Calu3 (cell line): Measurements from ENCODE around the gene RABEPK. TPM values are rescaled to one million over a fixed set of nuclear protein-coding genes. Genes with fewer than 3 reads are reported as not detected.
"Not testable (repeated sequence)": the region's sequence is repeated elsewhere in the genome, so short reads cannot be mapped to it uniquely, and the experiment has no call there.

Experiments
- BruUV-seq: library from RNA; stranded (reverse); fragments of 400-500 nt; replicated peaks from 2 replicates; lab custom pipeline; 2021; lab: Mats Ljungman, UMichigan
- CTCF ChIA-PET: fragments of 300-600 bp; sonication (Branson Sonifier 250); formaldehyde crosslinking; loops from one replicate; lab custom pipeline; 2022; ENCODE audit warnings: antibody characterized with exemption; lab: Charles Lee
- DNase-seq: peaks from one replicate; pipeline ENCODE4 v3.0.0; 2022
- H3K27ac Mint-ChIP-seq: one replicate; pipeline ENCODE4 v1.8.0; 2022; ENCODE audit warnings: mixed read lengths; ENCODE audit not compliant: unreplicated experiment
- H3K27me3 Mint-ChIP-seq: one replicate; pipeline ENCODE4 v1.8.0; 2022; ENCODE audit warnings: mixed read lengths; ENCODE audit not compliant: unreplicated experiment
- H3K36me3 Mint-ChIP-seq: one replicate; pipeline ENCODE4 v1.8.0; 2022; ENCODE audit warnings: mild to moderate bottlenecking, moderate library complexity, mixed read lengths; ENCODE audit not compliant: insufficient read depth, unreplicated experiment
- H3K4me1 Mint-ChIP-seq: one replicate; pipeline ENCODE4 v1.8.0; 2022; ENCODE audit warnings: mild to moderate bottlenecking, low read depth, mixed read lengths; ENCODE audit not compliant: unreplicated experiment
- H3K4me3 Mint-ChIP-seq: one replicate; pipeline ENCODE4 v1.8.0; 2022; ENCODE audit warnings: mild to moderate bottlenecking, low read depth, moderate library complexity, mixed read lengths; ENCODE audit not compliant: unreplicated experiment
- H3K9me3 Mint-ChIP-seq: one replicate; pipeline ENCODE4 v1.8.0; 2022; ENCODE audit warnings: low read depth, mixed read lengths; ENCODE audit not compliant: unreplicated experiment
- intact Hi-C: fragments of 100-400 bp; cut with micrococcal nuclease; formaldehyde crosslinking; loops from one replicate; pipeline ENCODE4 v1.10.0; 2022; ENCODE audit not compliant: unreplicated experiment
- total RNA-seq: library from RNA; stranded (reverse); gene quantifications from 2 replicates; pipeline ENCODE4 v1.2.3, GENCODE V29; 2022
- TF ChIP-seq, protein P1 (sequence below): fragments of 200-600 bp; IDR thresholded peaks from one replicate; pipeline ENCODE4 v1.8.0; 2022; ENCODE audit warnings: antibody characterized with exemption; ENCODE audit not compliant: unreplicated experiment

RABEPK gene
- total RNA-seq, 1 experiment from 2014 or later = 12.7 TPM

DNA sequence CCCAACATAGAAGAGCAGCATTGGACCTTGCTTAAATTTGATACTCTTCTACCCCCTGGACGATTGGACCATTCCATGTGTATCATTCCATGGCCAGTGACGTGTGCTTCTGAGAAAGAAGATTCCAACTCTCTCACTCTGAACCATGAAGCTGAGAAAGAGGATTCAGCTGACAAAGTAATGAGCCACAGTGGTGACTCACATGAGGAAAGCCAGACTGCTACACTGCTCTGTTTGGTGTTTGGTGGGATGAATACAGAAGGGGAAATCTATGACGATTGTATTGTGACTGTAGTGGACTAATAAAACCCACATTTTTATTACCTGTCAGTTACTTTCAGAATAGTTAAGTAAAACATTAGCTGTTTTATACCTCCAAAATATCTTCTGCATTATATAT is 33.3 kb downstream of the RABEPK start:
- H3K9me3 Mint-ChIP-seq = no peaks in the 10 kb centered on the region
- TF ChIP-seq, protein P1, sequence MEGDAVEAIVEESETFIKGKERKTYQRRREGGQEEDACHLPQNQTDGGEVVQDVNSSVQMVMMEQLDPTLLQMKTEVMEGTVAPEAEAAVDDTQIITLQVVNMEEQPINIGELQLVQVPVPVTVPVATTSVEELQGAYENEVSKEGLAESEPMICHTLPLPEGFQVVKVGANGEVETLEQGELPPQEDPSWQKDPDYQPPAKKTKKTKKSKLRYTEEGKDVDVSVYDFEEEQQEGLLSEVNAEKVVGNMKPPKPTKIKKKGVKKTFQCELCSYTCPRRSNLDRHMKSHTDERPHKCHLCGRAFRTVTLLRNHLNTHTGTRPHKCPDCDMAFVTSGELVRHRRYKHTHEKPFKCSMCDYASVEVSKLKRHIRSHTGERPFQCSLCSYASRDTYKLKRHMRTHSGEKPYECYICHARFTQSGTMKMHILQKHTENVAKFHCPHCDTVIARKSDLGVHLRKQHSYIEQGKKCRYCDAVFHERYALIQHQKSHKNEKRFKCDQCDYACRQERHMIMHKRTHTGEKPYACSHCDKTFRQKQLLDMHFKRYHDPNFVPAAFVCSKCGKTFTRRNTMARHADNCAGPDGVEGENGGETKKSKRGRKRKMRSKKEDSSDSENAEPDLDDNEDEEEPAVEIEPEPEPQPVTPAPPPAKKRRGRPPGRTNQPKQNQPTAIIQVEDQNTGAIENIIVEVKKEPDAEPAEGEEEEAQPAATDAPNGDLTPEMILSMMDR = no peak
- intact Hi-C loops = no loop called here
- no peak overlapping the region for H3K27ac Mint-ChIP-seq
- DNase-seq = no peak
- H3K4me3 Mint-ChIP-seq = no peak overlapping the region
- peaks cover 11% of the 10 kb centered on the region for H3K4me1 Mint-ChIP-seq
- CTCF ChIA-PET = no interaction called here
- peaks cover 62% of the 10 kb centered on the region for H3K36me3 Mint-ChIP-seq
- no peaks in the 10 kb centered on the region for H3K27me3 Mint-ChIP-seq
- BruUV-seq = no TSS peak

DNA sequence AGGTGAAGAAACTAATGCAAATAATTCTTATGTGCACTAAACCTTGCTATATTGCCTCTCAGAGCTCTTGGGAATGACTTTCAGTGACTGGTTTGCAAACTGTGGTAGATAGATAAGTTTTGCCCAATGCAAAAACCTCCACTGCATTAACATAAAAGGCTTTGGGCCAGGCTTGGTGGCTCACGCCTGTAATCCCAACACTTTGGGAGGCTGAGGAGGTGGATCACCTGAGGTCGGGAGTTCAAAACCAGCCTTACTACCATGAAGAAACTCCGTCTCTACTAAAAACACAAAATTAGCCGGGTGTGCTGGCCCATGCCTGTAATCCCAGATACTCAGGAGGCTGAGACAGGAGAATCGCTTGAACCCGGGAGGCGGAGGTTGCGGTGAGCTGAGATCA is 33.8 kb downstream of the RABEPK start:
- DNase-seq, intact Hi-C loops, H3K27me3 Mint-ChIP-seq, H3K9me3 Mint-ChIP-seq, BruUV-seq, H3K4me3 Mint-ChIP-seq, CTCF ChIA-PET, H3K27ac Mint-ChIP-seq: not testable (repeated sequence)
- H3K36me3 Mint-ChIP-seq = peaks cover 66% of the 10 kb centered on the region
- H3K4me1 Mint-ChIP-seq = peaks cover 11% of the 10 kb centered on the region

DNA sequence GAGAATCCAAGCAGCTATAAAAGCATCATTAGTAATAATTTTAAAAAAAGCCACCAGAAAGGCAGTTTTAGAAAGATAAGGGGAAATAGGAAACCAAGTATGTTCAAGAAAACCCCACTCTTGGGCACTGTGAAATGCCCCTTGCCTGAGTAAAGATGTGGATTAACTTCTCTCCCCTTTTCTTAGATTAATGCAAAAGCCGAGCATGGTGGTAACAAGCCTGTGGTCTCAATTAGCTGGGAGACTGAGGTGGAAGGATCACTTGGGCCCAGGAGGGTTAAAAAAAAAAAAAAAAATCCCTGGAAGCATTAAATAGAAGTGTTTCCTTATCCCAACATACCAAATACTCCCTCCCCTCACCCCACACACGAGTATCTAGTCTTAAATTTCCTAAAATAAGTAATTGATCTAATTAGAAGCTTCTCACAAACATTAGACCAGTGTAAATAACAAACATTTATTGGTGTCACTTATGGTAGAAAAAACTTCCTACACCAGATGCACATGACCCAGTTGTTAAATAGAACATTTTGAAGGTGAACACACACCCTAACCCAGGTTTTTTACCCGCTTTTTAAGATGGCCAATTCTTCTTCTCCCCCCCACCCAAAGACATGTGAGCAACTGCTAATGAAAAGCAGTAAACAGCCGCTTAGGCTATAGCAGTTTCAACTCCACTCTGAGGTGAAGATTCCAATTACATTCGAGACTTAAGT is 35.6 kb downstream of the RABEPK start:
- TF ChIP-seq, protein P1 = no peak
- CTCF ChIA-PET = no interaction called here
- Mint-ChIP-seq H3K27me3 (peaks cover 2% of the 10 kb centered on the region), H3K4me1 (peaks cover 12% of the 10 kb centered on the region), H3K4me3 (peak overlapping the region; percentile 85), H3K36me3 (peaks cover 85% of the 10 kb centered on the region), H3K9me3 (no peaks in the 10 kb centered on the region), H3K27ac (peak overlapping the region; percentile 87)
- no peak for DNase-seq
- BruUV-seq = no TSS peak
- intact Hi-C loops = no loop called here

DNA sequence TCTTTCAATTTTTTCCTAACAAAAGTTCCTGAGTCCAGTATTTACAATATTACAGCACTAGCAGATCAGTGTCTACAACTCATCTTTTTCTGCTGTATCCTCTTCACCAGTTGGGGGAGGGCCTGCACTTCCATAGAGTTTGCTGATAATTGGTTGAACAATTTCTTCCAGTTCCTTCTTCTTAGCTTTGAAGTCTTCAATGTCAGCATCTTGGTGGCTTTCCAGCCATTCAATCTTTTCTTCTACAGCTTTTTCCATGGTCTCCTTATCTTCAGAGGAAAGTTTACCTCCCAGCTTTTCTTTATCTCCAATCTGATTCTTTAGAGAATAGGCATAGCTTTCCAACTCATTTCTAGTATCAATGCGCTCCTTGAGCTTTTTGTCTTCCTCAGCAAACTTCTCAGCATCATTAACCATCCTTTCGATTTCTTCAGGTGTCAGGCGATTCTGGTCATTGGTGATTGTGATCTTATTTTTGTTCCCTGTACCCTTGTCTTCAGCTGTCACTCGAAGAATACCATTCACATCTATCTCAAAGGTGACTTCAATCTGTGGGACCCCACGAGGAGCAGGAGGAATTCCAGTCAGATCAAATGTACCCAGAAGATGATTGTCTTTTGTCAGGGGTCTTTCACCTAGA is 36.3 kb downstream of the RABEPK start:
- H3K9me3 Mint-ChIP-seq, intact Hi-C loops, DNase-seq, H3K27me3 Mint-ChIP-seq, CTCF ChIA-PET: not testable (repeated sequence)
- peaks cover 18% of the 10 kb centered on the region for H3K4me1 Mint-ChIP-seq
- TSS peak; percentile 6 for BruUV-seq
- H3K4me3 Mint-ChIP-seq = peak overlapping the region; percentile 85
- H3K36me3 Mint-ChIP-seq = peaks cover 92% of the 10 kb centered on the region
- H3K27ac Mint-ChIP-seq = peak overlapping the region; percentile 87

DNA sequence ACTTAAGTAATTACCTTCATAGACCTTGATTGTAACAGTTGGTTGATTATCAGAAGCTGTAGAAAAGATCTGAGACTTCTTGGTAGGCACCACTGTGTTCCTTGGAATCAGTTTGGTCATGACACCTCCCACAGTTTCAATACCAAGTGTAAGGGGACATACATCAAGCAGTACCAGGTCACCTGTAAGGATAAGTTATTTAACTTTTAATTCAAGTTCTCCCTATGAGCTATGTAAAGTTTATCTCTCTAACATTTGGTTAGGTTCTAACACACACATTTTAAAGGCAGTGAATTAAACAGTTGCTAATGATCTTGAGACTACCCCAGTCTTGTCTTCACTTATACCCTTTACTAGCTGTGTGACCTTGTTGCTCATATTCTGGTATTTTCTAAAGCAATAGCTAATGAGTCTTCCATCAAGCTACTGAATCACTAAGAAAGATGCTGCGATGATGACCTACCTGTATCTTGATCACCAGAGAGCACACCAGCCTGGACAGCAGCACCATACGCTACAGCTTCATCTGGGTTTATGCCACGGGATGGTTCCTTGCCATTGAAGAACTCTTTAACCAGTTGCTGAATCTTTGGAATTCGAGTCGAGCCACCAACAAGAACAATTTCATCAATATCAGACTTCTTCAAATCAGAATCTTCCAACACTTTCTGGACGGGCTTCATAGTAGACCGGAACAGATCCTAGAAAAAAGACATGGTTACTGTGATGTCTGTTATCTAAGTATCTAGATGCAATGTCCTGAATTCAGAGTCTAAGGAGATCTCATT is 38.0 kb downstream of the RABEPK start:
- TF ChIP-seq, protein P1 = no peak
- H3K9me3 Mint-ChIP-seq = no peaks in the 10 kb centered on the region
- intact Hi-C loops = loop anchor here (1.0 kb wide), 1 partner anchor 59 kb away; no protein-coding TSS in a partner anchor
- peak overlapping the region; percentile 84 for H3K27ac Mint-ChIP-seq
- BruUV-seq = no TSS peak
- DNase-seq = no peak
- peaks cover 10% of the 10 kb centered on the region for H3K27me3 Mint-ChIP-seq
- peaks cover 88% of the 10 kb centered on the region for H3K36me3 Mint-ChIP-seq
- CTCF ChIA-PET = no interaction called here
- H3K4me3 Mint-ChIP-seq = peak overlapping the region; percentile 85
- H3K4me1 Mint-ChIP-seq = peaks cover 18% of the 10 kb centered on the region
